HCT116 (cell line): ENCODE results near the gene WHRN.

Source experiments
- EZH2 ChIP-seq: fragments of 200-600 bp; sonication (generic); IDR thresholded peaks from 2 replicates; pipeline ENCODE4 v1.6.1; 2017; ENCODE audit warnings: antibody characterized with exemption, mixed run types
- POLR2A ChIP-seq: IDR thresholded peaks from 2 replicates; pipeline ENCODE4 v1.7.0; 2011; ENCODE audit warnings: borderline replicate concordance; ENCODE audit not compliant: insufficient read depth, insufficient read length; ENCODE audit errors: extremely low read depth
- TCF7L2 ChIP-seq: IDR thresholded peaks from 2 replicates; pipeline ENCODE4 v1.7.0; 2011; ENCODE audit warnings: borderline replicate concordance, inconsistent platforms; ENCODE audit not compliant: insufficient read depth, insufficient read length; ENCODE audit errors: extremely low read depth
- TF ChIP-seq, protein P1 (sequence below), 3 experiments: fragments of 200-600 bp in 1 of 3; sonication (generic) in 1 of 3; IDR thresholded peaks in 2 of 3; conservative IDR thresholded peaks in 1 of 3; 2 replicates each; pipeline ENCODE4 v1.5.1; 2012 to 2017; ENCODE audit warnings: low read depth in 2 of 3, low read length in 2 of 3, antibody characterized with exemption in 1 of 3, borderline replicate concordance in 1 of 3, control low read depth in 1 of 3, mild to moderate bottlenecking in 1 of 3, mixed read lengths in 1 of 3, mixed run types in 1 of 3, moderate library complexity in 1 of 3; ENCODE audit not compliant: insufficient read depth in 1 of 3
- TF ChIP-seq, protein P2 (sequence below): IDR thresholded peaks from 2 replicates; pipeline ENCODE4 v1.6.1; 2012

DNA sequence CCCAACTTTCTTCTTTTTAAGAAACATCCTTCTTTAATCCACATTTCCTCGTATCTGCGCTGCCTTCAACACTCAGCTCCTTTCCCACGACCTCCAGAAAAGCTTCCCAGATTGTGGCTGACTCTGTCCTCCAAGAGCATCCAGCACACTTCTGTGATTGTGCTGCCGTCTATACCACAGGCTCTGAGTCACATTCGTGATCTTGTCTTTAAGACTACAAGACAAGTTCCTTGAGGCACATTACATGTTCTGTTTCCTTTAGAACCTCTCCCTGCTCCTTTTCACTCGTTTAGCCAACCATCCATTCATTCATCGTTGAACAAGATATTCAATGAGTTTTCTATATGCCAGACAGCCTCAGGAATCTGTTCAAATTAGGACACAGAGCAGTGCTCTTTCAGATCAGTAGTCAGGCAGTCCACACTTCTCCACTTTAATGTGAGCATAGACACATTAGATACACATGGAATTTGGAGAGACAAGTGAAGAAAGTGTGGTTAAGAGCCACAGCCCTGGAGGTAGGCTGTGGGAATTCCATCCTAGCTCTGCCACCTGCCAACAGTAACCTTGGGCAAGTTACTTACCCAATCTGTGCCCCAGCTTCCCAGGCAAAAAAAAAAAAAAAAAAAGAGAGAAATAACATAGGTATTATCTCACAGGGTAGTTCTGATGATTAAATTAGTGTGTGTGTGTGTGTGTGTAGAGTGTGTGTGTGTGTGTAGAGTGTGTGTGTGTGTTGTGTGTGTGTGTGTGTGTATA, 18.9 kb downstream of the WHRN start:
- no peak for TF ChIP-seq POLR2A
- TF ChIP-seq TCF7L2 = no peak
- TF ChIP-seq, protein P1, sequence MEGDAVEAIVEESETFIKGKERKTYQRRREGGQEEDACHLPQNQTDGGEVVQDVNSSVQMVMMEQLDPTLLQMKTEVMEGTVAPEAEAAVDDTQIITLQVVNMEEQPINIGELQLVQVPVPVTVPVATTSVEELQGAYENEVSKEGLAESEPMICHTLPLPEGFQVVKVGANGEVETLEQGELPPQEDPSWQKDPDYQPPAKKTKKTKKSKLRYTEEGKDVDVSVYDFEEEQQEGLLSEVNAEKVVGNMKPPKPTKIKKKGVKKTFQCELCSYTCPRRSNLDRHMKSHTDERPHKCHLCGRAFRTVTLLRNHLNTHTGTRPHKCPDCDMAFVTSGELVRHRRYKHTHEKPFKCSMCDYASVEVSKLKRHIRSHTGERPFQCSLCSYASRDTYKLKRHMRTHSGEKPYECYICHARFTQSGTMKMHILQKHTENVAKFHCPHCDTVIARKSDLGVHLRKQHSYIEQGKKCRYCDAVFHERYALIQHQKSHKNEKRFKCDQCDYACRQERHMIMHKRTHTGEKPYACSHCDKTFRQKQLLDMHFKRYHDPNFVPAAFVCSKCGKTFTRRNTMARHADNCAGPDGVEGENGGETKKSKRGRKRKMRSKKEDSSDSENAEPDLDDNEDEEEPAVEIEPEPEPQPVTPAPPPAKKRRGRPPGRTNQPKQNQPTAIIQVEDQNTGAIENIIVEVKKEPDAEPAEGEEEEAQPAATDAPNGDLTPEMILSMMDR (IDR thresholded peaks at IDR 0.05 in 2 of 3, conservative IDR thresholded peaks at IDR 0.05 in 1 of 3; ENCODE audit: borderline replicate concordance in 1 of 3, insufficient read depth in 1 of 3, low read depth in 2 of 3, low read length in 2 of 3) = no peak
- TF ChIP-seq, protein P2, sequence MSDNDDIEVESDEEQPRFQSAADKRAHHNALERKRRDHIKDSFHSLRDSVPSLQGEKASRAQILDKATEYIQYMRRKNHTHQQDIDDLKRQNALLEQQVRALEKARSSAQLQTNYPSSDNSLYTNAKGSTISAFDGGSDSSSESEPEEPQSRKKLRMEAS = no peak
- no peak for TF ChIP-seq EZH2
